GM18526 (cell line): Measurements from ENCODE around the gene OLA1.

Experiments
- POLR2A ChIP-seq: IDR thresholded peaks from 3 replicates; pipeline ENCODE4 v1.6.1; 2011; ENCODE audit not compliant: insufficient read length; ENCODE audit errors: extremely low read depth

OLA1 gene

GRCh38 chr2:174072857-174073256, 175.5 kb downstream of the OLA1 start:
- no peak for TF ChIP-seq POLR2A

GRCh38 chr2:174072069-174072468, 176.3 kb downstream of the OLA1 start:
- no peak for TF ChIP-seq POLR2A

- no peak for TF ChIP-seq POLR2A
These were observed 177.0 kb downstream of the OLA1 start for GRCh38 chr2:174071321-174071720.

- no peak for TF ChIP-seq POLR2A
These were observed 178.1 kb downstream of the OLA1 start for GRCh38 chr2:174070281-174070680.

- TF ChIP-seq POLR2A: no peak
These were observed 180.5 kb downstream of the OLA1 start for GRCh38 chr2:174067815-174068214.

- no peak for TF ChIP-seq POLR2A
These were observed 181.5 kb downstream of the OLA1 start for GRCh38 chr2:174066871-174067270.

- no peak for TF ChIP-seq POLR2A
These were observed 184.7 kb downstream of the OLA1 start for GRCh38 chr2:174063492-174064092.

GRCh38 chr2:174062934-174063333, 185.4 kb downstream of the OLA1 start:
- TF ChIP-seq POLR2A: no peak

GRCh38 chr2:174059884-174060244, 188.5 kb downstream of the OLA1 start:
- no peak for TF ChIP-seq POLR2A

GRCh38 chr2:174059178-174059883, 189.0 kb downstream of the OLA1 start:
- TF ChIP-seq POLR2A: no peak

- no peak for TF ChIP-seq POLR2A
These were observed 189.9 kb downstream of the OLA1 start for GRCh38 chr2:174058456-174058855.

- no peak for TF ChIP-seq POLR2A
These were observed 190.3 kb downstream of the OLA1 start for GRCh38 chr2:174058026-174058425.

- TF ChIP-seq POLR2A: no peak
These were observed 193.4 kb downstream of the OLA1 start for GRCh38 chr2:174054926-174055325.

GRCh38 chr2:174053355-174054151, 194.8 kb downstream of the OLA1 start:
- no peak for TF ChIP-seq POLR2A

GRCh38 chr2:174052584-174052976, 195.8 kb downstream of the OLA1 start:
- no peak for TF ChIP-seq POLR2A
